Neural progenitor cell (in vitro differentiated cells): Measurements from ENCODE around the gene PLEKHO1. TPM values are rescaled to one million over a fixed set of nuclear protein-coding genes. Genes with fewer than 3 reads are reported as not detected.
A peak's percentile ranks its signal among the peaks of the same experiment; 100 is the strongest.

Source experiments
- DNase-seq: peaks from one replicate; pipeline ENCODE4 v3.0.0-alpha.2; 2016; ENCODE audit warnings: low spot score
- H2AFZ ChIP-seq: fragments of 200-600 bp; sonication (generic); replicated peaks from 2 replicates; pipeline ENCODE4 v1.6.1; 2016; ENCODE audit warnings: antibody characterized with exemption
- H3F3A ChIP-seq: fragments of 200-600 bp; sonication (generic); 2 replicates; pipeline ENCODE4 v1.6.1; 2016; ENCODE audit warnings: antibody characterized with exemption, low read depth
- H3K27ac ChIP-seq: fragments of 200-600 bp; sonication (generic); 2 replicates; pipeline ENCODE4 v1.5.1; 2016; ENCODE audit warnings: mild to moderate bottlenecking
- H3K27me3 ChIP-seq: fragments of 200-600 bp; sonication (generic); 2 replicates; pipeline ENCODE4 v1.6.1; 2016; ENCODE audit warnings: mild to moderate bottlenecking, moderate library complexity
- H3K36me3 ChIP-seq: fragments of 200-600 bp; sonication (generic); 2 replicates; pipeline ENCODE4 v1.5.1; 2016
- H3K4me1 ChIP-seq: fragments of 200-600 bp; sonication (generic); 2 replicates; pipeline ENCODE4 v1.6.1; 2016; ENCODE audit warnings: mixed run types
- H3K4me2 ChIP-seq: fragments of 200-600 bp; sonication (generic); 2 replicates; pipeline ENCODE4 v1.6.1; 2016
- H3K4me3 ChIP-seq: fragments of 200-600 bp; sonication (generic); 2 replicates; pipeline ENCODE4 v1.5.1; 2016
- H3K79me2 ChIP-seq: fragments of 200-600 bp; sonication (generic); 2 replicates; pipeline ENCODE4 v1.6.1; 2016; ENCODE audit warnings: low read depth
- H3K9ac ChIP-seq: fragments of 200-600 bp; sonication (generic); 2 replicates; pipeline ENCODE4 v1.6.1; 2016
- H3K9me3 ChIP-seq: fragments of 200-600 bp; sonication (generic); 2 replicates; pipeline ENCODE4 v1.5.1; 2016; ENCODE audit warnings: low read depth
- H4K20me1 ChIP-seq: fragments of 200-600 bp; sonication (generic); 2 replicates; pipeline ENCODE4 v1.6.1; 2016; ENCODE audit warnings: low read depth
- H3K27ac Mint-ChIP-seq: 3 replicates; pipeline ENCODE4 v1.8.0; 2021; ENCODE audit warnings: mixed read lengths
- H3K27me3 Mint-ChIP-seq: 2 replicates; pipeline ENCODE4 v1.8.0; 2022; ENCODE audit warnings: low read depth, mild to moderate bottlenecking, inconsistent platforms, moderate library complexity, mixed read lengths; ENCODE audit not compliant: insufficient read depth
- H3K36me3 Mint-ChIP-seq: 3 replicates; pipeline ENCODE4 v1.8.0; 2021; ENCODE audit warnings: mixed read lengths
- H3K4me1 Mint-ChIP-seq: 3 replicates; pipeline ENCODE4 v1.8.0; 2021; ENCODE audit warnings: mixed read lengths
- H3K4me3 Mint-ChIP-seq: 3 replicates; pipeline ENCODE4 v1.8.0; 2021; ENCODE audit warnings: mild to moderate bottlenecking, moderate library complexity, mixed read lengths
- H3K9me3 Mint-ChIP-seq: 3 replicates; pipeline ENCODE4 v1.8.0; 2020; ENCODE audit warnings: mixed read lengths
- CTCF ChIP-seq: fragments of 200-600 bp; sonication (generic); IDR thresholded peaks from 2 replicates; pipeline ENCODE4 v1.5.1; 2017; ENCODE audit warnings: antibody characterized with exemption, mild to moderate bottlenecking
- EZH2 ChIP-seq: fragments of 200-600 bp; sonication (generic); IDR thresholded peaks from 2 replicates; pipeline ENCODE4 v1.6.1; 2017; ENCODE audit warnings: antibody characterized with exemption, mild to moderate bottlenecking, moderate library complexity
- EZH2phosphoT487 ChIP-seq: fragments of 200-600 bp; sonication (generic); IDR thresholded peaks from 2 replicates; pipeline ENCODE4 v1.6.1; 2017; ENCODE audit warnings: antibody characterized with exemption
- total RNA-seq: library from RNA; depleted of rRNA; stranded (reverse); fragments of >200 nt; gene quantifications from 2 replicates; pipeline ENCODE4 v1.2.3, GENCODE V29; 2015; ENCODE audit warnings: low replicate concordance

The PLEKHO1 gene
- total RNA-seq, 1 donor from 2014 or later: 39.3 TPM

- H3K9me3 Mint-ChIP-seq: no peaks in the 10 kb centered on the region
- no peak overlapping the region for H3K4me2 ChIP-seq
- TF ChIP-seq EZH2phosphoT487: no peak
- no peak for TF ChIP-seq CTCF
- no peak for TF ChIP-seq EZH2
- no peaks in the 10 kb centered on the region for H4K20me1 ChIP-seq
- H3F3A ChIP-seq: no peaks in the 10 kb centered on the region
- no peak overlapping the region for H2AFZ ChIP-seq
- no peak overlapping the region for H3K27ac ChIP-seq
- no peak overlapping the region for H3K4me3 ChIP-seq
- no peaks in the 10 kb centered on the region for H3K36me3 ChIP-seq
- H3K79me2 ChIP-seq: no peaks in the 10 kb centered on the region
- H3K4me1 ChIP-seq: peaks cover under 1% of the 10 kb centered on the region
- H3K9me3 ChIP-seq: no peaks in the 10 kb centered on the region
- H3K4me1 Mint-ChIP-seq: peaks cover 9% of the 10 kb centered on the region
- H3K9ac ChIP-seq: no peak overlapping the region
- DNase-seq: no peak
- H3K36me3 Mint-ChIP-seq: no peaks in the 10 kb centered on the region
- H3K4me3 Mint-ChIP-seq: no peak overlapping the region
- H3K27me3 ChIP-seq: no peaks in the 10 kb centered on the region
- peak overlapping the region; percentile 42 for H3K27ac Mint-ChIP-seq
- peaks cover 5% of the 10 kb centered on the region for H3K27me3 Mint-ChIP-seq
These were observed 37.8 kb downstream of the PLEKHO1 start for GRCh38 chr1:150187560-150187931.

GRCh38 chr1:150192012-150192411 is 42.3 kb downstream of the PLEKHO1 start:
- Histone ChIP-seq H3K36me3 (no peaks in the 10 kb centered on the region), H3F3A (no peaks in the 10 kb centered on the region), H3K79me2 (no peaks in the 10 kb centered on the region), H3K9me3 (no peaks in the 10 kb centered on the region), H3K27ac (no peak overlapping the region), H3K4me1 (no peaks in the 10 kb centered on the region), H3K9ac (no peak overlapping the region), H4K20me1 (no peaks in the 10 kb centered on the region), H3K4me3 (no peak overlapping the region), H2AFZ (no peak overlapping the region), H3K27me3 (no peaks in the 10 kb centered on the region), H3K4me2 (no peak overlapping the region)
- H3K36me3 Mint-ChIP-seq: no peaks in the 10 kb centered on the region
- no peak overlapping the region for H3K27ac Mint-ChIP-seq
- DNase-seq: no peak
- no peak for TF ChIP-seq CTCF
- no peak for TF ChIP-seq EZH2
- H3K4me1 Mint-ChIP-seq: peaks cover 5% of the 10 kb centered on the region
- no peak overlapping the region for H3K4me3 Mint-ChIP-seq
- peaks cover 2% of the 10 kb centered on the region for H3K27me3 Mint-ChIP-seq
- no peaks in the 10 kb centered on the region for H3K9me3 Mint-ChIP-seq

GRCh38 chr1:150194381-150195031 is 44.8 kb downstream of the PLEKHO1 start:
- H4K20me1 ChIP-seq: no peaks in the 10 kb centered on the region
- H3K9ac ChIP-seq: no peak overlapping the region
- H3K27me3 Mint-ChIP-seq: peaks cover 2% of the 10 kb centered on the region
- TF ChIP-seq EZH2 (no peak), EZH2phosphoT487 (no peak), CTCF (no peak)
- H3F3A ChIP-seq: no peaks in the 10 kb centered on the region
- H2AFZ ChIP-seq: peak overlapping the region; percentile 42
- no peaks in the 10 kb centered on the region for H3K27me3 ChIP-seq
- H3K4me3 Mint-ChIP-seq: no peak overlapping the region
- H3K9me3 ChIP-seq: no peaks in the 10 kb centered on the region
- no peaks in the 10 kb centered on the region for H3K9me3 Mint-ChIP-seq
- no peak overlapping the region for H3K4me3 ChIP-seq
- no peaks in the 10 kb centered on the region for H3K36me3 ChIP-seq
- no peaks in the 10 kb centered on the region for H3K79me2 ChIP-seq
- H3K4me2 ChIP-seq: no peak overlapping the region
- H3K27ac ChIP-seq: no peak overlapping the region
- no peaks in the 10 kb centered on the region for H3K36me3 Mint-ChIP-seq
- no peak overlapping the region for H3K27ac Mint-ChIP-seq
- DNase-seq: no peak
- H3K4me1 Mint-ChIP-seq: no peaks in the 10 kb centered on the region
- no peaks in the 10 kb centered on the region for H3K4me1 ChIP-seq
